Measurements from ENCODE around the gene PRKAG3. TPM values are rescaled to one million over a fixed set of nuclear protein-coding genes. Genes with fewer than 3 reads are reported as not detected.

The PRKAG3 gene
- total and polyA plus RNA-seq, 2 donors (not counting 1 experiment from before 2014, with no cell fraction given), result not detected

- H3K36me3 ChIP-seq (replicated peaks in 1 of 2; ENCODE audit: control extremely low read depth in 1 of 2, control insufficient read depth in 1 of 2, extremely low read depth in 1 of 2, insufficient read depth in 2 of 2, low read length in 1 of 2), result no peaks in the 10 kb centered on the region
- no peak for ATAC-seq (ENCODE audit: low read depth)
- CTCF ChIA-PET, result no interaction called here
- intact Hi-C loops (cut with micrococcal nuclease), result no loop called here
- H3K4me3 ChIP-seq (ENCODE audit: control extremely low read depth in 1 of 5, extremely low read depth in 1 of 5, insufficient read depth in 1 of 5, low read depth in 2 of 5, low read length in 4 of 5), result no peak overlapping the region
- no peak overlapping the region for H2AFZ ChIP-seq (ENCODE audit: insufficient read depth, low read depth, low read length, poor library complexity, severe bottlenecking)
- Mint-ChIP-seq H3K27me3 (peaks cover 43% of the 10 kb centered on the region), H3K27ac (no peak overlapping the region), H3K4me3 (no peak overlapping the region), H3K4me1 (no peaks in the 10 kb centered on the region), H3K9me3 (ENCODE audit: insufficient read depth) (peaks cover 8% of the 10 kb centered on the region)
- POLR2A ChIA-PET, result no interaction called here
- no peaks in the 10 kb centered on the region for H3K79me2 ChIP-seq (ENCODE audit: control insufficient read depth, insufficient read depth, low read length)
- no peak for TF ChIP-seq EZH2 (IDR thresholded peaks at IDR 0.05; ENCODE audit: borderline replicate concordance, insufficient read depth, low read depth, low read length, poor library complexity, severe bottlenecking)
- no peak for TF ChIP-seq CTCF (IDR thresholded peaks at IDR 0.05)
- peaks cover 0 to 32% (median 14%) of the 10 kb centered on the region in 4 experiments for H3K27me3 ChIP-seq (replicated peaks in 1 of 4; ENCODE audit: control extremely low read depth in 1 of 4, control insufficient read depth in 3 of 4, insufficient read depth in 4 of 4, low read length in 3 of 4)
- H3K4me2 ChIP-seq (replicated peaks; ENCODE audit: low read depth, low read length, poor library complexity, severe bottlenecking), result no peak overlapping the region
- H3K4me1 ChIP-seq (ENCODE audit: control insufficient read depth in 2 of 2, insufficient read depth in 2 of 2, low read length in 2 of 2), result no peaks in the 10 kb centered on the region
- peaks cover 6 to 10% (median 8%) of the 10 kb centered on the region in 3 donors for H3K9me3 ChIP-seq (ENCODE audit: control extremely low read depth in 1 of 3, control insufficient read depth in 2 of 3, insufficient read depth in 1 of 3, low read length in 2 of 3)
- H3K9ac ChIP-seq (ENCODE audit: low read length), result no peak overlapping the region
- H3K27ac ChIP-seq (ENCODE audit: low read length in 2 of 2), result no peak overlapping the region
- H4K20me1 ChIP-seq (ENCODE audit: control insufficient read depth, insufficient read depth, low read length, poor library complexity, severe bottlenecking), result no peaks in the 10 kb centered on the region
- DNase-seq, result no peak
- WGBS (ENCODE audit: insufficient coverage), result no CpG with 5 or more reads among the region's 4 CpGs
Measured at GRCh38 chr2:218802386-218802994, 29.1 kb downstream of the PRKAG3 start.

GRCh38 chr2:218799990-218800389, 31.6 kb downstream of the PRKAG3 start:
- TF ChIP-seq CTCF (IDR thresholded peaks at IDR 0.05) (no peak), EZH2 (IDR thresholded peaks at IDR 0.05; ENCODE audit: borderline replicate concordance, insufficient read depth, low read depth, low read length, poor library complexity, severe bottlenecking) (no peak)
- DNase-seq (no peak), ATAC-seq (ENCODE audit: low read depth) (no peak)
- CTCF ChIA-PET, result no interaction called here
- H3K9me3 Mint-ChIP-seq (ENCODE audit: insufficient read depth), result peaks cover 5% of the 10 kb centered on the region
- Histone ChIP-seq H4K20me1 (ENCODE audit: control insufficient read depth, insufficient read depth, low read length, poor library complexity, severe bottlenecking) (no peaks in the 10 kb centered on the region), H3K36me3 (replicated peaks in 1 of 2; ENCODE audit: control extremely low read depth in 1 of 2, control insufficient read depth in 1 of 2, extremely low read depth in 1 of 2, insufficient read depth in 2 of 2, low read length in 1 of 2) (no peaks in the 10 kb centered on the region), H2AFZ (ENCODE audit: insufficient read depth, low read depth, low read length, poor library complexity, severe bottlenecking) (no peak overlapping the region), H3K4me3 (ENCODE audit: control extremely low read depth in 1 of 5, extremely low read depth in 1 of 5, insufficient read depth in 1 of 5, low read depth in 2 of 5, low read length in 4 of 5) (no peak overlapping the region), H3K27ac (ENCODE audit: low read length in 2 of 2) (no peak overlapping the region), H3K79me2 (ENCODE audit: control insufficient read depth, insufficient read depth, low read length) (no peaks in the 10 kb centered on the region), H3K4me2 (replicated peaks; ENCODE audit: low read depth, low read length, poor library complexity, severe bottlenecking) (no peak overlapping the region), H3K9me3 (ENCODE audit: control extremely low read depth in 1 of 3, control insufficient read depth in 2 of 3, insufficient read depth in 1 of 3, low read length in 2 of 3) (peaks cover 6 to 10% (median 8%) of the 10 kb centered on the region in 3 donors), H3K4me1 (ENCODE audit: control insufficient read depth in 2 of 2, insufficient read depth in 2 of 2, low read length in 2 of 2) (no peaks in the 10 kb centered on the region), H3K9ac (ENCODE audit: low read length) (no peak overlapping the region), H3K27me3 (replicated peaks in 1 of 4; ENCODE audit: control extremely low read depth in 1 of 4, control insufficient read depth in 3 of 4, insufficient read depth in 4 of 4, low read length in 3 of 4) (peaks cover 0 to 17% (median 6%) of the 10 kb centered on the region in 4 experiments)
- no peak overlapping the region for H3K27ac Mint-ChIP-seq
- intact Hi-C loops (cut with micrococcal nuclease), result no loop called here
- POLR2A ChIA-PET, result no interaction called here
- H3K4me1 Mint-ChIP-seq, result no peaks in the 10 kb centered on the region
- peaks cover 40% of the 10 kb centered on the region for H3K27me3 Mint-ChIP-seq
- WGBS (ENCODE audit: insufficient coverage), result 86% methylated on average over 4 of the region's 6 CpGs
- no peak overlapping the region for H3K4me3 Mint-ChIP-seq

Measured in B cell (primary cell).